Sigmoid colon (tissue), 3 donors: ENCODE results near the gene RNF25.

Experiments used
- POLR2A ChIP-seq, 2 donors: fragments of 450-650 bp; IDR thresholded peaks; one replicate each; pipeline ENCODE4 v1.6.1; 2016; ENCODE audit warnings: antibody characterized with exemption in 2 of 2, mild to moderate bottlenecking in 2 of 2, moderate library complexity in 2 of 2
- TF ChIP-seq, protein P1 (sequence below), 4 experiments: fragments of 450-650 bp in 3 of 4; fragments of 200-600 bp in 1 of 4; IDR thresholded peaks; one replicate each; pipeline ENCODE4 v1.5.1; 2016 to 2019; ENCODE audit warnings: antibody characterized with exemption in 4 of 4, mild to moderate bottlenecking in 3 of 4, moderate library complexity in 2 of 4

DNA sequence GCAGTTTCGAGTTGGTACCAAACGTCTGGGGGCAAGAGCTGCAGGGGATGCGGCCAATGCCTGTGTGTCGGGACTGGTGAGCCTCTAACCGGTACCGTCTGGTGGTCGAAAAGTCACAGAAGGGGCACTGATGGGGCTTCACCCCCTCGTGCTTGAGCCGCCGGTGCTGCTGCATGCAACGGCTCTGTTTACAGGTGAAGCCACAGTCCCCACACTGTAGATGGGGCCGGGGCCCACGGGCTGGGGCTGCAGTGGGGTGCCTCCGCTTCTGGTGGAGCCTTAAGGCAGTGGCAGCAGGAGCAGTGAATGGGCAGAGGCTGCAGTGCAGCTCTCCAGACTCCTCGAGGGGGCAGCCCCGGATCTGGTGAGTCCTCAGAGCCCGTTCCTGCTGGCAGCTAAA, 29.0 kb downstream of the RNF25 start:
- TF ChIP-seq POLR2A (IDR thresholded peaks at IDR 0.05) = no peak
- TF ChIP-seq, protein P1, sequence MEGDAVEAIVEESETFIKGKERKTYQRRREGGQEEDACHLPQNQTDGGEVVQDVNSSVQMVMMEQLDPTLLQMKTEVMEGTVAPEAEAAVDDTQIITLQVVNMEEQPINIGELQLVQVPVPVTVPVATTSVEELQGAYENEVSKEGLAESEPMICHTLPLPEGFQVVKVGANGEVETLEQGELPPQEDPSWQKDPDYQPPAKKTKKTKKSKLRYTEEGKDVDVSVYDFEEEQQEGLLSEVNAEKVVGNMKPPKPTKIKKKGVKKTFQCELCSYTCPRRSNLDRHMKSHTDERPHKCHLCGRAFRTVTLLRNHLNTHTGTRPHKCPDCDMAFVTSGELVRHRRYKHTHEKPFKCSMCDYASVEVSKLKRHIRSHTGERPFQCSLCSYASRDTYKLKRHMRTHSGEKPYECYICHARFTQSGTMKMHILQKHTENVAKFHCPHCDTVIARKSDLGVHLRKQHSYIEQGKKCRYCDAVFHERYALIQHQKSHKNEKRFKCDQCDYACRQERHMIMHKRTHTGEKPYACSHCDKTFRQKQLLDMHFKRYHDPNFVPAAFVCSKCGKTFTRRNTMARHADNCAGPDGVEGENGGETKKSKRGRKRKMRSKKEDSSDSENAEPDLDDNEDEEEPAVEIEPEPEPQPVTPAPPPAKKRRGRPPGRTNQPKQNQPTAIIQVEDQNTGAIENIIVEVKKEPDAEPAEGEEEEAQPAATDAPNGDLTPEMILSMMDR (IDR thresholded peaks at IDR 0.05) = no peak
